ENCODE measurements around the gene CHD2.

The CHD2 gene

GRCh38 chr15:92984161-92984560 lies 84.0 kb downstream of the CHD2 start:
- H3K4me3 ChIP-seq (ENCODE audit: low read length) = no peak overlapping the region
- DNase-seq (ENCODE audit: low read depth, low spot score) = no peak

GRCh38 chr15:92989470-92989869 lies 89.3 kb downstream of the CHD2 start:
- H3K4me3 ChIP-seq (ENCODE audit: low read length) = no peak overlapping the region
- no peak for DNase-seq (ENCODE audit: low read depth, low spot score)

GRCh38 chr15:92990031-92990430 lies 89.9 kb downstream of the CHD2 start:
- no peak for DNase-seq (ENCODE audit: low read depth, low spot score)
- H3K4me3 ChIP-seq (ENCODE audit: low read length) = no peak overlapping the region

GRCh38 chr15:92992720-92993119 lies 92.6 kb downstream of the CHD2 start:
- no peak overlapping the region for H3K4me3 ChIP-seq (ENCODE audit: low read length)
- DNase-seq (ENCODE audit: low read depth, low spot score) = no peak

DNA sequence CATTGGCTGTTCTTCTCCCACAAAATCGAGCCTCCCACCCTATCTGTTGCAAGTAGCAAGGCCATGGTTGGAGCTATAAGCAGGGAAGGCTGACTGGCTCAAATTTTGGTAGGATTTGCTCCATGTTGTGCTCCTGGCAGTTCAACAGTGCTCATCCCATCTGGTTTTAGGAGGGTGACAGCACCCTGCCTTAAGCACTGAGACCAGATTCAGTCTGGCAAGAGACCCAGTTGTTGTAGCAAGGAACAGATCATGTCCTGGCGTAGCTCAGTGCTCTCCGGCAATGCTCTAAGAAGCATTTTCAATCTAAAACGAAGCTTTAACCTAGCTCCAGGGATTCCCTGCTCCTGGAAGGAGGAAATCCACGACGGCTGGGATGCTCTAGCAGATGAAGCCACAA lies 97.7 kb downstream of the CHD2 start:
- H3K4me3 ChIP-seq (ENCODE audit: low read length) = no peak overlapping the region
- no peak for DNase-seq (ENCODE audit: low read depth, low spot score)

DNA sequence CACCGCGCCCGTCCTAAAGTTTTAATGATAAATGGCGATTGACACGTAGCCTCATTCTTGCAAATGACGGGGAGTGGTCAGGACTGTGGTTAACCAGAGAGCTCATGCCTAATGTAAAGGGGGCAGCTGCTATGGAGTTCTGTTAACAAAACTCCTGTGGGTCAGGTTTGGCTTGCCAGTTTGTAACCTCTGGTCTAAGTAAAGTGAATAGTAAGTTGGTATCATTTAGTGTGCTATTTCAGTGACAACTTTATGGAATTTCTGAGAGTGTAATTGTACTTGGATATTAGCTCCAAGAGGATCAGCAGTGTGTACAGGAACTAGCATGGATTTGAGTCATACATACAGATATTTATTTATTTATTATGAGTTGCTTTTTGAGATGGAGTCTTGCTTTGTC lies 101.0 kb downstream of the CHD2 start:
- H3K4me3 ChIP-seq (ENCODE audit: low read length) = no peak overlapping the region
- no peak for DNase-seq (ENCODE audit: low read depth, low spot score)

- no peak overlapping the region for H3K4me3 ChIP-seq (ENCODE audit: low read length)
- peak; percentile 14 for DNase-seq (ENCODE audit: low read depth, low spot score)
These were observed 101.8 kb downstream of the CHD2 start for GRCh38 chr15:93001881-93002280.

DNA sequence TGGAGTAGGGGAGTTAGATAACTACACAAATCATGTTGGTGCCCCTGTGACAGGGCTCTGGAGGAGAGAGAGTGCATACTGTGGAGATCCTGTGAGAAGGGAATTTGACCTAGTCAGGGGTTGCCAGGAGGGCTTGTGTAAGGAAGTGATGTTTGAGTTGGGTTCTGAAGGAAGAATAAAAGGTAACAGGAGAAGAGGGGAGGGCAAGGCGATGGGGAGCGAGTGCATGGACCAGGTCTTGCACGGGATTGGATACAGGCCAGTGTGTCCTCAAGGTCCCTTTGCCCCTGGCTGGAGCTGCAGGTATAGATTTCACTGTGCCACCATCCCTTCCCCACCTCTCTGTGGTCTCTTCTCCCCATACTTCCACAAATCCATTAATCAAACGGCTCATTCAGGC lies 105.0 kb downstream of the CHD2 start:
- no peak for DNase-seq (ENCODE audit: low read depth, low spot score)
- no peak overlapping the region for H3K4me3 ChIP-seq (ENCODE audit: low read length)

GRCh38 chr15:93007994-93008393 lies 107.9 kb downstream of the CHD2 start:
- H3K4me3 ChIP-seq (ENCODE audit: low read length) = no peak overlapping the region
- no peak for DNase-seq (ENCODE audit: low read depth, low spot score)

GRCh38 chr15:93012786-93013185 lies 112.7 kb downstream of the CHD2 start:
- no peak overlapping the region for H3K4me3 ChIP-seq (ENCODE audit: low read length)

GRCh38 chr15:93017526-93017925 lies 117.4 kb downstream of the CHD2 start:
- no peak for DNase-seq (ENCODE audit: low read depth, low spot score)
- H3K4me3 ChIP-seq (ENCODE audit: low read length) = no peak overlapping the region

More at GRCh38 chr15:93012786-93013185, 112.7 kb downstream of the CHD2 start:
- DNase-seq (ENCODE audit: low read depth, low spot score) = no peak

GRCh38 chr15:93018574-93018973 lies 118.5 kb downstream of the CHD2 start:
- H3K4me3 ChIP-seq (ENCODE audit: low read length) = no peak overlapping the region
- DNase-seq (ENCODE audit: low read depth, low spot score) = no peak

DNA sequence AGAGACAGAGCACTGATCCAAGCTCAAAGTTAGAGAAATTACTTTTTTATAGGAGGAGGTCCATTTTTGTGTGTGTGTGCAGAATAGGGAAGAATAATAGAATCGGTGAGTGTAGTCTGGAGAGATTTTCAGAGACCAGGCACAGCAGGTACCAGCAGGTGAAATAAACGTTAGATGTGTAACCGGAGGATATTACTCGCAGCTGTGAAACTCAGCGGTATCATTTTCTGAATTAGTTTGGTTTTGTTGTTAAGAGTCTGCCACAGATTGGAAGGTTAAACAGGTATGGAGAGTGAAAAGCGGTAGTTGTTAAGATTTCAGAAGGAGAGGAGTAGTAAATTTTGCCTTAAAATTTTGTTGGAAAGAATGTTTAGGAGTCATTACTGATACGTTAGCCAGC lies 119.0 kb downstream of the CHD2 start:
- H3K4me3 ChIP-seq (ENCODE audit: low read length) = no peak overlapping the region
- no peak for DNase-seq (ENCODE audit: low read depth, low spot score)

DNA sequence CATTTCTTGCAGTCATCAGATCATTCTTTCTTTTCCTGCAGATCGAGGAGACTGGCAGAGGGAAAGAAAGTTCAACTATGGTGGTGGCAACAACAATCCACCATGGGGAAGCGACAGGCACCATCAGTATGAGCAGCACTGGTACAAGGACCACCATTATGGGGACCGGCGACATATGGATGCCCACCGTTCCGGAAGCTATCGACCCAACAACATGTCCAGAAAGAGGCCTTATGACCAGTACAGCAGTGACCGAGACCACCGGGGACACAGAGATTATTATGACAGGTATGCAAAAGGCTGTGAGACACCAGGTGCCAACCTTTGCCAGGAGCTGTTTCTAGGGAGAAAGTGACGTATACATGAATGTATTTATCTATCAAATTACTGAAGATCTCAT lies 119.8 kb downstream of the CHD2 start:
- H3K4me3 ChIP-seq (ENCODE audit: low read length) = no peak overlapping the region
- no peak for DNase-seq (ENCODE audit: low read depth, low spot score)

GRCh38 chr15:93020976-93021772 lies 121.0 kb downstream of the CHD2 start:
- DNase-seq (ENCODE audit: low read depth, low spot score) = no peak
- no peak overlapping the region for H3K4me3 ChIP-seq (ENCODE audit: low read length)

DNA sequence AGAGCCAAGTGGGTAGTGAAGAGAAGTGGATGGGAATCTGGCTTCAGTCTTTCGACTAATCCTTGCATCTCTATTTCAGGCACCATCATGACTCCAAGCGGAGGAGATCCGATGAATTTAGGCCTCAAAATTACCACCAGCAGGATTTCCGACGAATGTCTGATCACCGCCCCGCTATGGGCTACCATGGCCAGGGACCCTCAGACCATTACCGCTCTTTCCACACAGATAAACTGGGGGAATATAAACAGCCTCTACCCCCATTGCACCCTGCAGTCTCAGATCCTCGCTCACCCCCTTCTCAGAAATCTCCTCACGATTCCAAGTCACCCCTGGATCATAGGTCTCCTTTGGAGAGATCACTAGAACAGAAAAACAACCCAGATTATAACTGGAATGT lies 124.2 kb downstream of the CHD2 start:
- DNase-seq (ENCODE audit: low read depth, low spot score) = no peak
- H3K4me3 ChIP-seq (ENCODE audit: low read length) = no peak overlapping the region

GRCh38 chr15:93024716-93025624 lies 124.8 kb downstream of the CHD2 start:
- no peak overlapping the region for H3K4me3 ChIP-seq (ENCODE audit: low read length)
- no peak for DNase-seq (ENCODE audit: low read depth, low spot score)

- DNase-seq (ENCODE audit: low read depth, low spot score) = no peak
- no peak overlapping the region for H3K4me3 ChIP-seq (ENCODE audit: low read length)
These were observed 125.5 kb downstream of the CHD2 start for GRCh38 chr15:93025625-93025982.

DNA sequence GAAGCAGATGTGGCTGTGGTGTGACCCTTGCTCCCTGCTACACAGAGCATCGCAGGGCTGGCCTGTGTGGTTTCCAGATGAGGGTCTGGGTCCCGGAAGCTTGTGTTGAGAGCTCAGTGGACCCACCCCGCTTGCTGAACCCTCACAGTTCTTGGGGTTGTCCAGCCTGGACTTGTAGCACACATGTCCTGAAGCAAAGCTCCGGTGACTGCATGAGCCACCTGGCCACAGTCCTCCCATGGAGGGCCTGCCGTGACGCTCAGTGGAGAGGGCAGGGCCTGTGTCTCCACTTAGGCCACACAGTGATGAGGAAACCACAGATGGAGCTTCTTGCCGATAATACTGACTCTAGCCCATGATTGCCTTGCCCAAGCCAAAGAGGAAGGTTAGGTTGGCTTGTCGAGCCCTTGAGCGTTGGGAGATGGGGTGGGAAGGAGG lies 126.3 kb downstream of the CHD2 start:
- no peak overlapping the region for H3K4me3 ChIP-seq (ENCODE audit: low read length)
- no peak for DNase-seq (ENCODE audit: low read depth, low spot score)

- no peak overlapping the region for H3K4me3 ChIP-seq (ENCODE audit: low read length)
- DNase-seq (ENCODE audit: low read depth, low spot score) = no peak
These were observed 127.3 kb downstream of the CHD2 start for GRCh38 chr15:93027413-93027812.
